ENCODE data around the gene PLAAT2.
"Not testable (repeated sequence)": the region's sequence is repeated elsewhere in the genome, so short reads cannot be mapped to it uniquely, and the experiment has no call there.

Gene PLAAT2

GRCh38 chr11:63578882-63579281 lies 15.7 kb upstream of the PLAAT2 start:
- not testable (repeated sequence) for DNase-seq (ENCODE audit: low read depth)

DNA sequence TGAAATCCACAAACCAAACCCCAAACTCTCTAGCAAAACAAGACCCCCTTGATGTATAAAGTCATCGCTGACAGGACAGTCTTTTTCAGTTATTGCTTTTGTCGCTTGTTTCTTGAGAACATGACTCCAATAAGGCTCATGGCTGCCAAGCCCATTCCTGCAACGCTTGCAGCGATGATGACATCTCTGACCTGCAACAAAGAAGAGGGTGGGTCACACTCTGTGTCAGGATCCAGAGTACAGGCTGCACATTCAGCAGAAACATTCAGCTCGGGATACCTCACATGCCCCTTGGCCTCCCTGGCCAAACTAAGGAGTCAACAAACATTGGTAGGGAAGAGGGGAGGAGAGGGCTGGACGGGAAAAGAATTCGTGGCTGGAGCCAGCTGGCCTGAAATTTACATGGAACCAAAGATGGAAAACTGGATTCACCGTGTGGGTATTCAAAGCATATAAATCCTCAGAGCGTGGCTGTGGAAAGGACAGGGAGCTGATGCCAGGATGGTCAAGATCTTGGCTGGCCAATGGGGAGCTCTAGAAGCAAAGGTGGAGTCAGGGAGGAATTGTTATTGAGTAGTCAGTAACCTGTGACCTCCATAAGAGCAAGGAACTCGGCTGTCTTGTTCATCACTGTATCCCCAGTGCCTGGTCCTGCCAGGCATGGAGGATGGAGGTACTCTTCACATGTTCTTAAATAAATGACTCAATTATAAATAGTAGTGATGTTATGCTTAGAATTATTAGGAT lies 11.8 kb upstream of the PLAAT2 start:
- DNase-seq (ENCODE audit: low read depth), result no peak

GRCh38 chr11:63573881-63574855 lies 11.0 kb upstream of the PLAAT2 start:
- no peak for DNase-seq (ENCODE audit: low read depth)

GRCh38 chr11:63572026-63572688 lies 9.0 kb upstream of the PLAAT2 start:
- DNase-seq (ENCODE audit: low read depth), result no peak

- no peak for DNase-seq (ENCODE audit: low read depth)
These were observed 6.4 kb upstream of the PLAAT2 start for GRCh38 chr11:63569570-63569969.

DNA sequence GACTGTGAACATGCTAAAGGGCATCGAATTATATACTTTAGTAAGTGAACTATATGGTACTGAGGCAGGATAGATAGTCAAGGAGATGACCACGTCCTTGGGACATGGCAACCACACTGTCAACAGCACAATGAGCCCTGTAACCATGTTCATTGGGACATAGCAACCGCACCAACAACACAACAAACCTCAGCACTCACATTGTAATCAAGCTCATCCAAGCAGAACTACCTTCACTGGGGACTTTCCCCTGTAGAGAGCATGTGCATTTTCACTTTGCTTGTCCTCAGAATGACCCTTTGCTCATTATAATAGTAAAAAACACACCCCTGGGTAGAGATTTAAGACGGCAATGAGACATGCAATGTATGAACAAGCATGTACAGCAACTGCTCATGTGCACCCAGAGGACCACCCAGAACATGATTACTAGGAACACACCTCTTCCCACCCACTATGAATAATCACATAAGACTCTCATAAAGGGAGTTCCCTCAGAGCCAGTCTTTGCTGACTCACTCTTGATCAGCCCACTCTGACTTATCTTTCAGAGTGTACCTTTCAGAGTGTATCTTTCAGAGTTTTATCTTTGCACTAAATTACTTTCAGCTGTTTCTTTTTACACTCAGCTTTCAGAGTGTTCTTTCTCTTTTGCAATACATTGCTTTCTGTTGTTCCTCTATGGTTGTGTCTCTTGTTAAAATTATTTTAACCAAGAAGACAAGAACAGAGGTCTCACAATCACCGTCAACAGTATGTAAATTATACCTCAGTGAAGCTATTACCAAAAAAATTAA lies 4.1 kb upstream of the PLAAT2 start:
- DNase-seq (ENCODE audit: low read depth), result peak; percentile 47

DNA sequence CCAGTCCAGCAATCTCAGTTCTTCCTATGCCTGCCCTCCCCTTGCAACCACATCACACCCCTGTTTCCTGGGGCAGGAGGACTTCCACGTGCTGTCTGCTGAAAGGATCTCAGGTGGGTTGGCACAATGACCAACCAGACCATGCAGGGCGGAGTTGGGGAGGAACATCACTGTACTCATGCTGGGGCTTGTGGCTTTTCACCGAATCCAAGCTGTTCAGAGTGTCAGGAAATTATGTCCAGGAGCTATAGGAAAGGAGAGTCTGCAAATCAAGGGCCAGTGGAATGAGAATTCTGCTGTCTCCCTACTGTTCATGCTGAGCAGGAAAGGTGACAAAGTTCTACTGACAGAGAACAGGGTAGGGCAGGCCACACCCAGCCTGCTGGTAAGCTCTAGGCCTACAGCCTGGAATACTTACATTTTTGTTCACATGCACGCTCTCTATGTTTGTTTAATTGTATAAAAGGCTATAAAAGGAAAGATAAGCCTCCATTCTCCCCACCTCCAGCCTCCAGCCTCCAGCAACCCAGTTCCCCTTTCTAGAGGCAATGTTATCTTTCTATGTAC lies 1.7 kb upstream of the PLAAT2 start:
- no peak for DNase-seq (ENCODE audit: low read depth)

DNA sequence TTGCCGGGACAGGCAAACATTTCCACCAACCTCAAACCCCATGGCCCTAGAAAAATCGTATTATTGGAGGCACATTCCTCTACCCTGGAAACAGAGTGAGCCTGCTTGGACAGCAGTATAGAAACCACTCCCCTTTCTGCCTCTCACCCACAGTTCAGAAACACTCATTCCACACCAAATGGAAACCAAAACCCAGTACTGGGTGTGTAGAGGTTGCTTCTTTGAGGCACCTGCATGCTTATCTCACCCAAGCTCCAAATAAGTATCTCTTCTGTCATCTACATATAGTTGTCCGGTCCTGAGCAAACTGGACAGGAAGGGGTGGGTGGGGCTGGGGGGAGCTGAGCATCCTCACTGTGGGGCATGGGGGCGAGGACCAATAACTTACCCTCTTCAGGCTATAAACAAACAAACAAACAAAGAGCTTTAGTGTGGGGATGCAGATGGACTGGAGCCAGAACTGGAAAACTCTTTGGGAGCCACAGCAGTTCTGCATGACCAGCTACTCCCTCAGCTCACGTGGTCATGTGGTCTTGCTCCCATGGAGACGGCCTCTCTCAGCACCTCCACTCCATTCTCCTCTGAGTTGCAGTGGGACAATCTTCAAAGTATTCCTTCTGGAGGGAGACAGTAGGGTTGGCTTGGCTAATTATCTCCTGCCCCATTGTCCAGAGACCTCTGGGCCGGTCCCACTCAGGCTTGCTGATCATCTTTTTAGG lies 1.0 kb upstream of the PLAAT2 start:
- no peak for DNase-seq (ENCODE audit: low read depth)

GRCh38 chr11:63560506-63561180 lies 2.5 kb downstream of the PLAAT2 start:
- no peak for DNase-seq (ENCODE audit: low read depth)

DNA sequence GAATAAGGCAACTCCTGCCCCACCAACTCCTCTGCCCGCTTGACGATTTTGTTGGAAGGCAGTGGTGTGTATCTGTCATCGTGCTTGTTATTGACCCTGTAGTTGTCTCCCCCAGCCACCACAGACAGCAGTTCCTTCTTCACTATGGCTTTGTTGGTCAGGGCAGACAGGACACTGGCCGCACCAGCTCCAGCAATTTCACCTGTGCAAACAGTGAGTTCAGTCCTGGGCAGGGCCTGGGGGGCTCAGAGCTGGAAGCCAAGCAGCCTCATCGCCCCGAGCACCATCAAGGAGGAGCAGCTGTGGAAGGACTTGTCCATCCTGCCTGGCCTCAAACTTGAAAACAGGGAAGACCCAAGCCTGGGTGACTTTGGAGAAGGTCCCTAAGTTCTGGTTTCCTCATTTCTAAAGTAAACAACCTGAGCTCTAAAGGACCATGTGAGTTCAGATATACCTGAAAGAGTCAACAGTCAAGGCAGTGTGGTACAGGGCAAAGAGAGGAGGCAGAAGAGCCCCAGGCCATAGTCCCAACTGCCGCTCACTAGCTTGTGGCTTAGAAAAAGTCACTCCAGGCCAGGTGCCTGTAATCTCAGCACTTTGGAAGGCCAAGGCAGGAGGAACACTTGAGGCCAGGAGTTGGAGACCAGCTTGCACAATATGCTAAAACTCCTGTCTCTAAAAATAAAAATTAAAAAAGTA lies 4.6 kb downstream of the PLAAT2 start:
- DNase-seq (ENCODE audit: low read depth), result no peak

DNA sequence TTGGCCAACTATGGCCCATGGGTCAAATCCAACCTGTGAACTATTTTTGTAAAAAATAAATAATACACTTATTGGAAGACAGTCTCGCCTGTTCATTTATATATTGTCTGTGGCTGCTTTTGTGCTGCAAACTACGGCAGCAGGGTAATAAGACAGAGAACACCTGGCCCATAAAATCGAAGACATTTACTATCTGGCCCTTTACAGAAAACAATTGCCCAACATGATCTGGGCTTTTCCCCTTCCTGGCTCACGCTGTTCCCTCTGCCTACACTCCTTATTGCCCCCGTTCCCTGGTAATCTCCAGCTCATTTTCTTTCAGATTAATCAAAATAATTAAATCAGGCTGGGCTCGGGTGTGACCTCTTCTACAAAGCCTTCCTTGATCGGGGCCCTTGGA lies 5.6 kb downstream of the PLAAT2 start:
- DNase-seq (ENCODE audit: low read depth), result no peak

GRCh38 chr11:63556404-63557013 lies 6.7 kb downstream of the PLAAT2 start:
- no peak for DNase-seq (ENCODE audit: low read depth)

GRCh38 chr11:63554877-63555223 lies 8.3 kb downstream of the PLAAT2 start:
- DNase-seq (ENCODE audit: low read depth), result no peak

DNA sequence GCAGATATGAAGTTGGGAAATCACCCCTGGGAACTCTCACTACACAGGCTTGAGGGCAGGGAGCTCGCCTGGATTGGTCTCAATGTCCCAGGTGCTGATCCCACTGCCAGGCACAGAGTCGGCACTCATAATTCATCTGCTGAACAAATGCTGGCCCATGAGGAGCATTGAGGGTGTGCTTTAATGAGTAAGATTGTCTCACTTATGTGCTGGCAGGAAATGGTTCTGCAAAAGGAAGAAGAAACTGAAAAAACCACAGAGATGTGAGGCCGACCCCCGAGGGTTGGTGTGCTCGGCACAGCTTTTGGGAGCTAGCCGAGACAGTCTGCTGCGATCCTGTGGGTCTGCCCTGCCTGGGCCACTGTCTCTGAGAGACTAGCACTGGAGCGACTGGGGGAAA lies 9.4 kb downstream of the PLAAT2 start:
- DNase-seq (ENCODE audit: low read depth), result no peak

GRCh38 chr11:63552921-63553320 lies 10.3 kb downstream of the PLAAT2 start:
- DNase-seq (ENCODE audit: low read depth), result no peak

DNA sequence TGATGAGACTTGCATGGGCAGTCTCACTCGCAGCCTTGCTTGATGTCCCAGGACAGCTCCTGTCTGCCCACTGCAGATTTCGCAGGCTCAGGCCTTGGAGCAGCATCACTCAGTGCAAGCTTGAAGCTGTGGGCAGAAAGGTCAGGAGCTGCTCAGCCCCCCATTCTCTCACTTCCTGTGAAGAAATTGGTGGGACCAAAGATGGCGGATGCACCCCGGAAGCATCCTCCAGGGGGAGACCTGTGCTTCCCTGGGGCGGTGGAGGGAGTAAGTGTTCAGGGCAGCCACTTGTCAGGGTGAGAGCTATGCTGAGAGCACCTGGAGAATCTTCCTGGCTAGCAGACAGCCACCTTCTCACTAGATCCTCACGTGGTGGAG lies 11.3 kb downstream of the PLAAT2 start:
- DNase-seq (ENCODE audit: low read depth), result no peak

- DNase-seq (ENCODE audit: low read depth), result no peak
These were observed 11.9 kb downstream of the PLAAT2 start for GRCh38 chr11:63551091-63551888.

DNA sequence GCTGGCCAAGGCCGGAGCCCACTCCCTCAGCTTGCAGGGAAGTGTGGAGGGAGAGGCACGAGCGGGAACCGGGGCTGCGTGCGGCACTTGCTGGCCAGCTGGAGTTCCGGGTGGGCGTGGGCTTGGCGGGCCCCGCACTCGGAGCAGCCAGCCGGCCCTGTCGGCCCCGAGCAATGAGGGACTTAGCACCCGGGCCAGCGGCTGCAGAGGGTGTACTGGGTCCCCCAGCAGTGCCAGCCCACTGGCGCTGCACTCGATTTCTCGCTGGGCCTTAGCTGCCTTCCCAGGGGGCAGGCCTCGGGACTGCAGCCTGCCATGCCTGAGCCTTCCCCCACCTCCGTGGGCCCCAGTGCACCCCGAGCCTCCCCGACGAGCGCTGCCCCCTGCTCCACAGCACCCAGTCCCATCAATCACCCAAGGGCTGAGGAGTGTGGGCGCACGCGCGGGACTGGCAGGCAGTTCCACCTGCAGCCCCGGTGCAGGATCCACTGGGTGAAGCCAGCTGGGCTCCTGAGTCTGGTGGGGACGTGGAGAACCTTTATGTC lies 13.0 kb downstream of the PLAAT2 start:
- not testable (repeated sequence) for DNase-seq (ENCODE audit: low read depth)
